PFSK-1 (cell line): ENCODE measurements around the gene ANKRD6.

Experiments used
- FOXP2 ChIP-seq: optimal IDR thresholded peaks from 2 replicates; pipeline ENCODE3; 2011; ENCODE audit warnings: borderline replicate concordance, control low read depth, inconsistent platforms; ENCODE audit not compliant: insufficient read depth; ENCODE audit errors: extremely low read length, extremely low read depth
- POLR2AphosphoS5 ChIP-seq: IDR thresholded peaks from 2 replicates; pipeline ENCODE4 v1.6.1; 2012; ENCODE audit warnings: low read depth, mild to moderate bottlenecking, control low read depth, low read length, moderate library complexity
- TAF1 ChIP-seq: IDR thresholded peaks from 2 replicates; pipeline ENCODE4 v1.6.1; 2012; ENCODE audit warnings: low read length, control low read depth, borderline replicate concordance; ENCODE audit not compliant: insufficient read depth

DNA sequence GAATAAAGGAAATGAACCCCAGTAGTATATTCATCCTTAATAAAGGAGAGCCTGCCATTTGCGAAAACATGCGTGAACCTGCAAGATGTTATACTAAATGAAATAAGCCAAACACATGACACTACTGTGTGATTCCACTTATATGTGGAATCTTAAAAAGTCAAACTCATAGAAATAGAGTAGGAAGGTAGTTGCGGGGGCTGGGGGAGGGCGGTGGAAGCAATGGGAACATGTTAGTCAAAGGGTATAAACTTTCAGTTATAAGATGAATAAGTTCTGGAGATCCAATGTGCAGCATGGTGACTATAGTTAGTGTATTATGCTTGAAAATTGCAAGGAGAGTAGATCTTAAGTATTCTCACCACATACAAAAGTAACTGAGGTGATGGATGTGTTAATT is 72.9 kb downstream of the ANKRD6 start:
- TF ChIP-seq FOXP2 (no peak), TAF1 (no peak), POLR2AphosphoS5 (no peak)
